Uterus (tissue), 4 donors: ENCODE results near the gene SLITRK4. TPM values are rescaled to one million over a fixed set of nuclear protein-coding genes. Genes with fewer than 3 reads are reported as not detected.

Experiments used
- DNase-seq, 2 donors: peaks; one replicate each; pipeline ENCODE4 v3.0.0-alpha.2; 2019 to 2020
- H3K27ac ChIP-seq, 2 donors: fragments of 200-600 bp; sonication (generic); 1 replicate in 1 of 2; 2 replicates in 1 of 2; pipeline ENCODE4 v1.5.1; 2016 to 2018
- H3K27me3 ChIP-seq, 2 donors: fragments of 200-600 bp; sonication (generic); one replicate each; pipeline ENCODE4 v1.5.1; 2018 to 2019; ENCODE audit warnings: control low read depth in 1 of 2
- H3K36me3 ChIP-seq, 2 donors: fragments of 200-600 bp; sonication (generic); one replicate each; pipeline ENCODE4 v1.5.1; 2019; ENCODE audit warnings: control low read depth in 1 of 2
- H3K4me1 ChIP-seq, 2 donors: fragments of 200-600 bp; sonication (generic); one replicate each; pipeline ENCODE4 v1.5.1; 2018 to 2019; ENCODE audit warnings: control low read depth in 1 of 2
- H3K4me3 ChIP-seq, 2 donors: fragments of 200-600 bp; sonication (generic); 1 replicate in 1 of 2; 2 replicates in 1 of 2; pipeline ENCODE4 v1.5.1; 2018 to 2019; ENCODE audit warnings: mild to moderate bottlenecking in 1 of 2
- H3K9me3 ChIP-seq, 2 donors: fragments of 200-600 bp; sonication (generic); one replicate each; pipeline ENCODE4 v1.5.1; 2019; ENCODE audit warnings: control low read depth in 1 of 2
- CTCF ChIP-seq, 4 experiments: fragments of 200-600 bp in 2 of 4; fragments of 450-650 bp in 2 of 4; sonication (generic) in 2 of 4; IDR thresholded peaks; one replicate each; pipeline ENCODE4 v1.5.1; 2016 to 2019; ENCODE audit warnings: antibody characterized with exemption in 4 of 4, mild to moderate bottlenecking in 2 of 4, moderate library complexity in 1 of 4
- POLR2A ChIP-seq, 2 donors: fragments of 450-650 bp; IDR thresholded peaks; one replicate each; pipeline ENCODE4 v1.6.1; 2016; ENCODE audit warnings: antibody characterized with exemption in 2 of 2, mild to moderate bottlenecking in 1 of 2, moderate library complexity in 1 of 2
- intact Hi-C: fragments of 100-400 bp; cut with DNase I; formaldehyde crosslinking; loops from one replicate; pipeline ENCODE4 v1.15.1; 2023; ENCODE audit warnings: low total_unique reads
- total RNA-seq, 4 donors: library from RNA; depleted of rRNA in 3 of 4; stranded (reverse); fragments of >200 nt in 3 of 4; gene quantifications; one replicate each; pipeline versions ENCODE4 v1.1.0 to v1.2.4, GENCODE V29; 2014 to 2023
- donor health status: DM: yes; HTN: yes; CAD: no.

SLITRK4 gene
- total RNA-seq, 4 donors from 2014 or later: 0.27 to 2.3 TPM; not detected in 2

- no peak overlapping the region for H3K27ac ChIP-seq
- H3K36me3 ChIP-seq: no peaks in the 10 kb centered on the region
- no peaks in the 10 kb centered on the region for H3K9me3 ChIP-seq
- intact Hi-C loops: no loop called here
- H3K27me3 ChIP-seq: peaks cover 0 to 5% of the 10 kb centered on the region in 2 donors
- H3K4me3 ChIP-seq: peak overlapping the region; percentile 9 to 16
- DNase-seq: no peak
- TF ChIP-seq CTCF (IDR thresholded peaks at IDR 0.05) (no peak), POLR2A (IDR thresholded peaks at IDR 0.05) (no peak)
- no peaks in the 10 kb centered on the region for H3K4me1 ChIP-seq
Observed at GRCh38 chrX:143634663-143635455, 1.0 kb downstream of the SLITRK4 start.

GRCh38 chrX:143634309-143634662, 1.6 kb downstream of the SLITRK4 start:
- H3K27ac ChIP-seq: no peak overlapping the region
- peak overlapping the region in 1 of 2 donors; percentile 9 for H3K4me3 ChIP-seq
- H3K4me1 ChIP-seq: no peaks in the 10 kb centered on the region
- peaks cover 0 to 5% of the 10 kb centered on the region in 2 donors for H3K27me3 ChIP-seq
- DNase-seq: no peak
- no peaks in the 10 kb centered on the region for H3K9me3 ChIP-seq
- TF ChIP-seq CTCF (IDR thresholded peaks at IDR 0.05) (no peak), POLR2A (IDR thresholded peaks at IDR 0.05) (no peak)
- H3K36me3 ChIP-seq: no peaks in the 10 kb centered on the region
- intact Hi-C loops: no loop called here

GRCh38 chrX:143633461-143634308, 2.2 kb downstream of the SLITRK4 start:
- no peaks in the 10 kb centered on the region for H3K4me1 ChIP-seq
- H3K27ac ChIP-seq: no peak overlapping the region
- no peak for DNase-seq
- no peak for TF ChIP-seq POLR2A (IDR thresholded peaks at IDR 0.05)
- TF ChIP-seq CTCF (IDR thresholded peaks at IDR 0.05): no peak
- H3K27me3 ChIP-seq: peaks cover 0 to 5% of the 10 kb centered on the region in 2 donors
- intact Hi-C loops: no loop called here
- peak overlapping the region in 1 of 2 donors; percentile 9 for H3K4me3 ChIP-seq
- H3K36me3 ChIP-seq: no peaks in the 10 kb centered on the region
- H3K9me3 ChIP-seq: no peaks in the 10 kb centered on the region

- DNase-seq: no peak
- Histone ChIP-seq H3K27me3 (peaks cover 0 to 5% of the 10 kb centered on the region in 2 donors), H3K27ac (no peak overlapping the region), H3K4me1 (no peaks in the 10 kb centered on the region), H3K36me3 (no peaks in the 10 kb centered on the region), H3K4me3 (no peak overlapping the region), H3K9me3 (no peaks in the 10 kb centered on the region)
- TF ChIP-seq CTCF (IDR thresholded peaks at IDR 0.05) (no peak), POLR2A (IDR thresholded peaks at IDR 0.05) (no peak)
- intact Hi-C loops: no loop called here
Observed at GRCh38 chrX:143632625-143633410, 3.1 kb downstream of the SLITRK4 start.
